OCI-LY7 (cell line): ENCODE results near the gene OGFOD3.

Experiments used
- EZH2phosphoT487 ChIP-seq: fragments of 200-600 bp; sonication (generic); IDR thresholded peaks from 2 replicates; pipeline ENCODE4 v1.6.1; 2018; ENCODE audit warnings: low read depth, borderline replicate concordance, mild to moderate bottlenecking, mixed run types, antibody characterized with exemption, low read length, moderate library complexity, mixed read lengths
- TF ChIP-seq, protein P1 (sequence below): fragments of 200-600 bp; sonication (generic); conservative IDR thresholded peaks from 2 replicates; pipeline ENCODE4 v1.5.1; 2014; ENCODE audit warnings: mild to moderate bottlenecking, antibody characterized with exemption, low read length, moderate library complexity, mixed read lengths

DNA sequence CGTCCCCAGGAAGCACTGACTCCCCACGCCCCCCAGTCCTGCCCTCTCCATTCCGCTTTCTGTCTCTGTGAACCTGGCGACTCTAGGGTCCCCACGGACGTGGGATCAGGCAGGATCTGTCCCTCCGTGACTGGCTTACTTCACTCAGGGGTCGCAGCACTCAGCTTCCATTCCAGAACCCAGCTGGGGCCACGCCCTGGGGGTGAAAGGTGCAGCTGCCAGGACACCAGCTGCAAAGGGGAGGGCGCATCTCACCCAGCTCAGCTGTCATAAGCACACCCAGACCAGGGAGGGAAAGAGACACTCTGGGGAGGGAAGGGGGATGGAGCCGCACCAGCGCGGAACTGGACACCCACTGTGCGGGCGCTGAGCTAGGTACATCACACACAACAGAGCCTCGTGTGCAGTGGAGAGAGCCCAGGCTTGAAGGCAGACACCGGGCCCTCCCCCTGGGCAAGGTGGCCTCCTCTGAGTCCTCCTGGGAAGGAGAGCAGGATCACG is 18.7 kb downstream of the OGFOD3 start:
- TF ChIP-seq, protein P1, sequence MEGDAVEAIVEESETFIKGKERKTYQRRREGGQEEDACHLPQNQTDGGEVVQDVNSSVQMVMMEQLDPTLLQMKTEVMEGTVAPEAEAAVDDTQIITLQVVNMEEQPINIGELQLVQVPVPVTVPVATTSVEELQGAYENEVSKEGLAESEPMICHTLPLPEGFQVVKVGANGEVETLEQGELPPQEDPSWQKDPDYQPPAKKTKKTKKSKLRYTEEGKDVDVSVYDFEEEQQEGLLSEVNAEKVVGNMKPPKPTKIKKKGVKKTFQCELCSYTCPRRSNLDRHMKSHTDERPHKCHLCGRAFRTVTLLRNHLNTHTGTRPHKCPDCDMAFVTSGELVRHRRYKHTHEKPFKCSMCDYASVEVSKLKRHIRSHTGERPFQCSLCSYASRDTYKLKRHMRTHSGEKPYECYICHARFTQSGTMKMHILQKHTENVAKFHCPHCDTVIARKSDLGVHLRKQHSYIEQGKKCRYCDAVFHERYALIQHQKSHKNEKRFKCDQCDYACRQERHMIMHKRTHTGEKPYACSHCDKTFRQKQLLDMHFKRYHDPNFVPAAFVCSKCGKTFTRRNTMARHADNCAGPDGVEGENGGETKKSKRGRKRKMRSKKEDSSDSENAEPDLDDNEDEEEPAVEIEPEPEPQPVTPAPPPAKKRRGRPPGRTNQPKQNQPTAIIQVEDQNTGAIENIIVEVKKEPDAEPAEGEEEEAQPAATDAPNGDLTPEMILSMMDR = no peak
- no peak for TF ChIP-seq EZH2phosphoT487
